ENCODE results near the gene SCGB1D1. TPM values are rescaled to one million over a fixed set of nuclear protein-coding genes. Genes with fewer than 3 reads are reported as not detected.

Gene SCGB1D1
- total RNA-seq, 1 donor: not detected

DNA sequence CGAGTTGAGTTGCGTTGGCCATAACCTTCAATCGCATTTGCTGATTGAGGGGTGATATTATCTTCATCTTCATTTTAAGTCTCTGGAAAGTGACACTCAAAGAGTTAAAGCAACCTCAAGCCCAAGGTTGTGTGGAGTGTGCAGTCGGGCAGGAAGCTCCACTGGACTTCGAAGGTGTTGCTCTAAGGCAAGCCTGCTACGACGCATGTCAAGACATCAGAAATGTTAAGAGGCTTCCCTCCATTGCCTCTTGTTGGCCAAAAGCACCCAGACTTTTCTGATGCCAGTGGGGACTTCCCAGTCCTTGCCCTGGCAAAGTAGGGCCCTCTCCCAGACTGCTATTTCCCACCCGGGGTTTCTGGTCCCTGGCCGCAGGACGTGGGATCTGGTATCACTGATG is 23.6 kb upstream of the SCGB1D1 start:
- H3K4me3 ChIP-seq (ENCODE audit: low read depth, low read length): no peak overlapping the region
- no peak for DNase-seq (ENCODE audit: low read depth)
- TF ChIP-seq, protein P1, sequence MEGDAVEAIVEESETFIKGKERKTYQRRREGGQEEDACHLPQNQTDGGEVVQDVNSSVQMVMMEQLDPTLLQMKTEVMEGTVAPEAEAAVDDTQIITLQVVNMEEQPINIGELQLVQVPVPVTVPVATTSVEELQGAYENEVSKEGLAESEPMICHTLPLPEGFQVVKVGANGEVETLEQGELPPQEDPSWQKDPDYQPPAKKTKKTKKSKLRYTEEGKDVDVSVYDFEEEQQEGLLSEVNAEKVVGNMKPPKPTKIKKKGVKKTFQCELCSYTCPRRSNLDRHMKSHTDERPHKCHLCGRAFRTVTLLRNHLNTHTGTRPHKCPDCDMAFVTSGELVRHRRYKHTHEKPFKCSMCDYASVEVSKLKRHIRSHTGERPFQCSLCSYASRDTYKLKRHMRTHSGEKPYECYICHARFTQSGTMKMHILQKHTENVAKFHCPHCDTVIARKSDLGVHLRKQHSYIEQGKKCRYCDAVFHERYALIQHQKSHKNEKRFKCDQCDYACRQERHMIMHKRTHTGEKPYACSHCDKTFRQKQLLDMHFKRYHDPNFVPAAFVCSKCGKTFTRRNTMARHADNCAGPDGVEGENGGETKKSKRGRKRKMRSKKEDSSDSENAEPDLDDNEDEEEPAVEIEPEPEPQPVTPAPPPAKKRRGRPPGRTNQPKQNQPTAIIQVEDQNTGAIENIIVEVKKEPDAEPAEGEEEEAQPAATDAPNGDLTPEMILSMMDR (IDR thresholded peaks at IDR 0.05; ENCODE audit: insufficient read depth, low read length): no peak

DNA sequence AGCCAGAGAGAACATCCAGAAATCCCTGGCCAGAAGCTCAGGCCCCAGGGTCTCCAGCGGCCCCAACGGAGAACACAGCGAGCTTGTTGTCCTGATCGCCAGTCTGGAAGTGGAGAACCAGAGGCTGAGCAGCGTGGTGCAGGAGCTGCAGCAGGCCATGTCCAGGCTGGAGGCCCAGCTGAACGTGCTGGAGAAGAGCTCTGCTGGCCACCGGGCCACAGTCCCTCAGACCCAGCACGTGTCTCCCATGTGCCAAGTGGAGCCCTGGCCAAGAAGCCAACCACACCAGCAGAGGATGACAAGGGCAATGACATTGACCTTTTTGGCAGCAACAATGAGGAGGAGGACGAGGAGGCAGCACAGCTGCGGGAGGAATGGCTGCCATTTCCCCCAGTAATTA is 20.6 kb upstream of the SCGB1D1 start:
- no peak for DNase-seq (ENCODE audit: low read depth)
- TF ChIP-seq, protein P1 (IDR thresholded peaks at IDR 0.05; ENCODE audit: insufficient read depth, low read length): no peak

DNA sequence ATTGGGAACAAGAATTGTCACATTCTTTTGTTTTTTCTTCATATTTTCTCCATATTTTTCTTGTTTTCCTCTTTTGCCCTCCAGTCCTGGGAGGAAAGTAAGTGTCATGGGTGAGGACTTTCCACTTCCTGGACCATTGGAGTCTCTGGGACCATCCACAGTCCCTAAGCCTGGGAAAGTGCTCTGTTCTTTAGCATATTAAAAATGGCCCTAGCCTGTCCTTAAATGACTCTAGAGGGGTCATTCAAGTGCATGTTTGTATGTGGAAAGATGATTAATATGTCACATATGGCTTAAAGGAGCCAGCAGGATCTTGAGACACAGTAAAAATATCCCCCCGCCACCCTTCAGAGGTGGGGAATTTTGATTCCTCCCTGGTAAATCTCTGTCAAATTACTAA is 20.1 kb upstream of the SCGB1D1 start:
- no peak overlapping the region for H3K4me3 ChIP-seq (ENCODE audit: low read depth, low read length)
- DNase-seq (ENCODE audit: low read depth): no peak
- TF ChIP-seq, protein P1 (IDR thresholded peaks at IDR 0.05; ENCODE audit: insufficient read depth, low read length): no peak

More for the DNA sequence above, 20.6 kb upstream of the SCGB1D1 start:
- H3K4me3 ChIP-seq (ENCODE audit: low read depth, low read length): no peak overlapping the region

DNA sequence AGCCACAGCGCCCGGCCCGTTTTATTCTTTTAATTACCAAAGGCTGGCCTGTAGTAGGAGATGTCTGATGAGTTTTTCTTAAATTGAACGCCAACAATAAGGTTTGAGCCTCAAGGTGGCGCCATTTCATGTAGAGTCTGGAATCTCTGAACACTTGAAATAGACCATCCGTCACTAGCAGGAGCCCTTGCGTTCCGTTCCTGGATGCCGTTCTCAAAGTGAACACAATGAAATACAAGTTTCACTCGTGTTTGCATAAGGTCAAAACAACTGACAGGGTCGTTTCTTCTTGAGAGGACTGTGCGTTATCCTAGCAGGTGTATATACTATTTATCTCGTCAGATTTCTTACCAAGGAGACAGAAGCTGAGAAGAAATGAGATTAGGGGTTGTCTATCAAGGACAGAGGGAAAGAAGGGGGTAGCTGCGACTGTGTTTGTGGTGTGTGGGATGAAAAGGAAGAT is 18.7 kb upstream of the SCGB1D1 start:
- TF ChIP-seq, protein P1 (IDR thresholded peaks at IDR 0.05; ENCODE audit: insufficient read depth, low read length): peak; percentile 60

DNA sequence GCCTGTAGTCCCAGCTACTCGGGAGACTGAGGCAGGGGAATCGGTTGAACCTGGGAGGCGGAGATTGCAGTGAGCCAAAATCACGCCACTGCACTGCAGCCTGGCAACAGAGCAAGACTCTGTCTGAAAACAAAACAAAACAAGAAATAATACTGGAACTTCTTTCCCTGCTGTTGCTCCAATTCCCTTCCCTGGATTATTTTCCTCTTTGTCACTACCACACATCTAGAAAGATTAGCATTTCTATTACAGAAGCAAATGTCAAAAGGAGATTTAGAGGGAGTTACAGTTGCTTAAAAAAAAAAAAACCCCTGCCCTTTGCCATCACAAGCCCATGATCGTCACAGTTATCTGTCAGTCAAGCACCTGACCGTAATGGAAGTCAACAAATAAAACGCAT is 17.7 kb upstream of the SCGB1D1 start:
- TF ChIP-seq, protein P1 (IDR thresholded peaks at IDR 0.05; ENCODE audit: insufficient read depth, low read length): no peak
- H3K4me3 ChIP-seq (ENCODE audit: low read depth, low read length): no peak overlapping the region
- no peak for DNase-seq (ENCODE audit: low read depth)

More for the DNA sequence above, 18.7 kb upstream of the SCGB1D1 start:
- peak; percentile 84 for DNase-seq (ENCODE audit: low read depth)
- no peak overlapping the region for H3K4me3 ChIP-seq (ENCODE audit: low read depth, low read length)

DNA sequence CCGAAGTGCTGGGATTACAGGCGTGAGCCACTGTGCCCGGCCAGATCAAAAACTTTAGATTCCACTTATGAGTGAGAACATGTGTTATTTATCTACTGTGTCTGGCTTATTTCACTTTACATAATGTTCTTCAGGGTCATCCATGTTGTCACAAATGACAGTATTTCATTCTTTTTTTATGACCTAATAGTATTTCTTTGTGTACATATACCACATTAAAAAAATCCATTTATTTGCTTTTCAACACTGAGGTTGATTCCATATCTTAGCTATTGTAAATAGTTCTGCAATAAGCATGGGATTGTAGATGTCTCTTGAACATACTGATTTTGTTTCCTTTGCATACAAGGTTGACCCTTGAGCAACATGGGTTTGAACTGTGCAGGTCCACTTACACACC is 13.2 kb upstream of the SCGB1D1 start:
- no peak for DNase-seq (ENCODE audit: low read depth)
- no peak overlapping the region for H3K4me3 ChIP-seq (ENCODE audit: low read depth, low read length)
- TF ChIP-seq, protein P1 (IDR thresholded peaks at IDR 0.05; ENCODE audit: insufficient read depth, low read length): no peak

DNA sequence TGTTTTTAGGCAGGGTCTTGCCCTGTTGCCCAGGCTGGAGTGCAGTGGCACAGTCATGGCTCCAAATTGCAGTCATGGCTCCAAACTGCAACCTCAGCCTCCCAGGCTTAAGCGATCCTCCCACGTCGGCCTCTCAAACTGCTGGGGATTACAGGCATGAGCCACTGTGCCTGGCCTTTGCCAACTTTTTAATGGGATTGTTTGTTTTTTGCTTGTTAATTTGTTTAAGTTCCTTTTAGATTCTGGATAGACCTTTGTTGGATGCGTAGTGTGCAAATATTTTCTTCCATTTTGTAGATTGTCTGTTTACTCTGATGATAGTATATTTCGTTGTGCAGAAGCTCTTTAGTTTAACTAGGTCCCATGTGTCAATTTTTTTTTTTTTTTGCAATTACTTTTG is 10.0 kb upstream of the SCGB1D1 start:
- H3K4me3 ChIP-seq (ENCODE audit: low read depth, low read length): no peak overlapping the region
- TF ChIP-seq, protein P1 (IDR thresholded peaks at IDR 0.05; ENCODE audit: insufficient read depth, low read length): no peak
- no peak for DNase-seq (ENCODE audit: low read depth)
